ENCODE measurements around the gene MAST2.

GRCh38 chr1:45958317-45958716 lies 154.9 kb downstream of the MAST2 start:
- TF ChIP-seq CTCF (IDR thresholded peaks at IDR 0.05), result no peak
- TF ChIP-seq POLR2A (IDR thresholded peaks at IDR 0.05), result no peak
